ENCODE results near the gene MRPL32.

- TF ChIP-seq, protein P1, sequence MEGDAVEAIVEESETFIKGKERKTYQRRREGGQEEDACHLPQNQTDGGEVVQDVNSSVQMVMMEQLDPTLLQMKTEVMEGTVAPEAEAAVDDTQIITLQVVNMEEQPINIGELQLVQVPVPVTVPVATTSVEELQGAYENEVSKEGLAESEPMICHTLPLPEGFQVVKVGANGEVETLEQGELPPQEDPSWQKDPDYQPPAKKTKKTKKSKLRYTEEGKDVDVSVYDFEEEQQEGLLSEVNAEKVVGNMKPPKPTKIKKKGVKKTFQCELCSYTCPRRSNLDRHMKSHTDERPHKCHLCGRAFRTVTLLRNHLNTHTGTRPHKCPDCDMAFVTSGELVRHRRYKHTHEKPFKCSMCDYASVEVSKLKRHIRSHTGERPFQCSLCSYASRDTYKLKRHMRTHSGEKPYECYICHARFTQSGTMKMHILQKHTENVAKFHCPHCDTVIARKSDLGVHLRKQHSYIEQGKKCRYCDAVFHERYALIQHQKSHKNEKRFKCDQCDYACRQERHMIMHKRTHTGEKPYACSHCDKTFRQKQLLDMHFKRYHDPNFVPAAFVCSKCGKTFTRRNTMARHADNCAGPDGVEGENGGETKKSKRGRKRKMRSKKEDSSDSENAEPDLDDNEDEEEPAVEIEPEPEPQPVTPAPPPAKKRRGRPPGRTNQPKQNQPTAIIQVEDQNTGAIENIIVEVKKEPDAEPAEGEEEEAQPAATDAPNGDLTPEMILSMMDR (conservative IDR thresholded peaks at IDR 0.05; ENCODE audit: low read depth, low read length) = no peak
- no peak for TF ChIP-seq EZH2 (IDR thresholded peaks at IDR 0.05; ENCODE audit: borderline replicate concordance, low read depth, low read length, poor library complexity, severe bottlenecking)
Observed at GRCh38 chr7:42900842-42901241, 31.3 kb upstream of the MRPL32 start.

Data from A673 (cell line).